Measurements from ENCODE around the gene IQCN. TPM values are rescaled to one million over a fixed set of nuclear protein-coding genes. Genes with fewer than 3 reads are reported as not detected.

Gene IQCN
- total RNA-seq, 1 donor from 2014 or later = 10.5 TPM

- peaks cover 11% of the 10 kb centered on the region for H3K4me1 Mint-ChIP-seq (ENCODE audit: low read depth)
- peak overlapping the region; percentile 98 for H3K4me3 Mint-ChIP-seq (ENCODE audit: low read depth)
- peak overlapping the region; percentile 100 for H3K27ac Mint-ChIP-seq
- DNase-seq (ENCODE audit: low spot score, unreplicated experiment) = no peak
- no peaks in the 10 kb centered on the region for H3K27me3 Mint-ChIP-seq
- TF ChIP-seq, protein P1, sequence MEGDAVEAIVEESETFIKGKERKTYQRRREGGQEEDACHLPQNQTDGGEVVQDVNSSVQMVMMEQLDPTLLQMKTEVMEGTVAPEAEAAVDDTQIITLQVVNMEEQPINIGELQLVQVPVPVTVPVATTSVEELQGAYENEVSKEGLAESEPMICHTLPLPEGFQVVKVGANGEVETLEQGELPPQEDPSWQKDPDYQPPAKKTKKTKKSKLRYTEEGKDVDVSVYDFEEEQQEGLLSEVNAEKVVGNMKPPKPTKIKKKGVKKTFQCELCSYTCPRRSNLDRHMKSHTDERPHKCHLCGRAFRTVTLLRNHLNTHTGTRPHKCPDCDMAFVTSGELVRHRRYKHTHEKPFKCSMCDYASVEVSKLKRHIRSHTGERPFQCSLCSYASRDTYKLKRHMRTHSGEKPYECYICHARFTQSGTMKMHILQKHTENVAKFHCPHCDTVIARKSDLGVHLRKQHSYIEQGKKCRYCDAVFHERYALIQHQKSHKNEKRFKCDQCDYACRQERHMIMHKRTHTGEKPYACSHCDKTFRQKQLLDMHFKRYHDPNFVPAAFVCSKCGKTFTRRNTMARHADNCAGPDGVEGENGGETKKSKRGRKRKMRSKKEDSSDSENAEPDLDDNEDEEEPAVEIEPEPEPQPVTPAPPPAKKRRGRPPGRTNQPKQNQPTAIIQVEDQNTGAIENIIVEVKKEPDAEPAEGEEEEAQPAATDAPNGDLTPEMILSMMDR (IDR thresholded peaks at IDR 0.05; ENCODE audit: unreplicated experiment) = no peak
- no peaks in the 10 kb centered on the region for H3K9me3 Mint-ChIP-seq (ENCODE audit: low read depth)
- H3K36me3 Mint-ChIP-seq (ENCODE audit: insufficient read depth) = peaks cover 10% of the 10 kb centered on the region
These were observed 4.9 kb upstream of the IQCN start for GRCh38 chr19:18279266-18279515.

GRCh38 chr19:18278521-18279265 lies 4.4 kb upstream of the IQCN start:
- H3K4me1 Mint-ChIP-seq (ENCODE audit: low read depth) = peaks cover 11% of the 10 kb centered on the region
- no peaks in the 10 kb centered on the region for H3K27me3 Mint-ChIP-seq
- H3K36me3 Mint-ChIP-seq (ENCODE audit: insufficient read depth) = peaks cover 10% of the 10 kb centered on the region
- TF ChIP-seq, protein P1 (IDR thresholded peaks at IDR 0.05; ENCODE audit: unreplicated experiment) = peak; percentile 48
- no peak for DNase-seq (ENCODE audit: low spot score, unreplicated experiment)
- peak overlapping the region; percentile 98 for H3K4me3 Mint-ChIP-seq (ENCODE audit: low read depth)
- peak overlapping the region; percentile 100 for H3K27ac Mint-ChIP-seq
- H3K9me3 Mint-ChIP-seq (ENCODE audit: low read depth) = no peaks in the 10 kb centered on the region

GRCh38 chr19:18274781-18275356 lies 617 bp upstream of the IQCN start:
- Mint-ChIP-seq H3K9me3 (ENCODE audit: low read depth) (no peaks in the 10 kb centered on the region), H3K4me3 (ENCODE audit: low read depth) (no peak overlapping the region), H3K4me1 (ENCODE audit: low read depth) (peaks cover 8% of the 10 kb centered on the region), H3K36me3 (ENCODE audit: insufficient read depth) (peaks cover 8% of the 10 kb centered on the region), H3K27ac (no peak overlapping the region), H3K27me3 (no peaks in the 10 kb centered on the region)
- TF ChIP-seq, protein P1 (IDR thresholded peaks at IDR 0.05; ENCODE audit: unreplicated experiment) = no peak
- no peak for DNase-seq (ENCODE audit: low spot score, unreplicated experiment)

DNA sequence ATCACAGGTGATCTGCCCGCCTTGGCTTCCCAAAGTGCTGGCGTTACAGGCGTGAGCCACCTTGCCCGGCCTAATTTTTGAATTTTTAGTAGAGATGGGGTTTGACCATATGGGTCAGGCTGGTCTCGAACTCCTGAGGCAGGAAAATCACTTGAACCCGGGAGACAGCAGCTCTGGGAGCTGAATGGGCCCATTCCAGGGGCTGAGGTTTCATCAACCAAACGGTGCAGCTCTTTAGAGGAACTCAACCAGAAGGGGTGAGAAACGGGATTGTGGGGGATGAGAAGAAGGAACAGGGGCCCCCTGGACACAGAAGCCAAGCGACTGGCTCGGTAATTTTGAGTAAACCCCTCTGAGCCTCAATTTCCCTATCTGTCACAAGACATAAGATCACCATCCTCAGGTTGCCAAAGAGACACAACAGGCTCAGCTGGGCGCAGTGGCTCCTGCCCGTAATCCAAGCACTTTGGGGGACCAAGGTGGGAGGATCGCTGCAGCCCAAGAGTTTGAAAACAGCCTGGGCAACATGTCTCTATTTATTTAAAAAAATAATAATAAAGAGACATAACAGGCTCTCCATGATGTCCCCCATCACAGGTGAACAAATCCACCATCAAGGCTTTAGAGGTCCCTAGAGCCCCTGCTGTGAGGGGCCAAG lies 562 bp downstream of the IQCN start:
- no peaks in the 10 kb centered on the region for H3K27me3 Mint-ChIP-seq
- TF ChIP-seq, protein P1 (IDR thresholded peaks at IDR 0.05; ENCODE audit: unreplicated experiment) = no peak
- DNase-seq (ENCODE audit: low spot score, unreplicated experiment) = no peak
- no peak overlapping the region for H3K27ac Mint-ChIP-seq
- H3K4me1 Mint-ChIP-seq (ENCODE audit: low read depth) = peaks cover 3% of the 10 kb centered on the region
- no peak overlapping the region for H3K4me3 Mint-ChIP-seq (ENCODE audit: low read depth)
- no peaks in the 10 kb centered on the region for H3K9me3 Mint-ChIP-seq (ENCODE audit: low read depth)
- H3K36me3 Mint-ChIP-seq (ENCODE audit: insufficient read depth) = peaks cover 3% of the 10 kb centered on the region

DNA sequence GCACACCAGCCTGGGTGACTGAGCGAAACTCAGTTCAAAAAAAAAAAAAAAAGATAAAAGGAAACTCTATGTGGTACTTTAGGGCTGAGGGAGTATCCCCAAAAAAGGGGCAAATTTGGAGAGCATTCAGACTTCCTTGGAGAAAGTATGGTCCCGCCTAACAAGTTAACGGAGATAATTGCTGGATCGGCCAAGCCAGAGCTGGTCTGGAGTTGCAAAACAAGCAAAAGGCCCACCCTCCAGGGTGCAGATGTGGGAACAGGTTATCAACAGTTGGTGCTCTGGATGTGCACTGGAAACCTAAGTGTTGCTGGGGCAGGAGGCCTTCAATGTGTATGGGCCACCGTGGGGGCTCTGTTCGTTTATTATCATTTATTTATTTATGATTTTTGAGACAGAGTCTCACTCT lies 2.8 kb downstream of the IQCN start:
- Mint-ChIP-seq H3K27me3 (no peaks in the 10 kb centered on the region), H3K27ac (no peak overlapping the region)
- no peak for DNase-seq (ENCODE audit: low spot score, unreplicated experiment)

More for the DNA sequence above, 2.8 kb downstream of the IQCN start:
- Mint-ChIP-seq H3K9me3 (ENCODE audit: low read depth) (no peaks in the 10 kb centered on the region), H3K36me3 (ENCODE audit: insufficient read depth) (peaks cover 6% of the 10 kb centered on the region), H3K4me3 (ENCODE audit: low read depth) (no peak overlapping the region), H3K4me1 (ENCODE audit: low read depth) (no peaks in the 10 kb centered on the region)
- TF ChIP-seq, protein P1 (IDR thresholded peaks at IDR 0.05; ENCODE audit: unreplicated experiment) = no peak

Measured in progenitor cell of endocrine pancreas (in vitro differentiated cells).